Progenitor cell of endocrine pancreas (in vitro differentiated cells): ENCODE results near the gene EHD3. TPM values are rescaled to one million over a fixed set of nuclear protein-coding genes. Genes with fewer than 3 reads are reported as not detected.

ENCODE experiments used
- DNase-seq: peaks from one replicate; pipeline ENCODE4 v3.0.0; 2021; ENCODE audit warnings: low spot score; ENCODE audit not compliant: unreplicated experiment
- H3K27ac Mint-ChIP-seq: 2 replicates; pipeline ENCODE4 v1.8.0; 2021; ENCODE audit warnings: mild to moderate bottlenecking, moderate library complexity, mixed read lengths
- H3K27me3 Mint-ChIP-seq: 2 replicates; pipeline ENCODE4 v1.8.0; 2021; ENCODE audit warnings: mixed read lengths
- H3K36me3 Mint-ChIP-seq: 2 replicates; pipeline ENCODE4 v1.8.0; 2022; ENCODE audit warnings: mixed read lengths; ENCODE audit not compliant: insufficient read depth
- H3K4me1 Mint-ChIP-seq: 2 replicates; pipeline ENCODE4 v1.8.0; 2021; ENCODE audit warnings: low read depth, mixed read lengths
- H3K4me3 Mint-ChIP-seq: 2 replicates; pipeline ENCODE4 v1.8.0; 2021; ENCODE audit warnings: low read depth, mild to moderate bottlenecking, moderate library complexity, mixed read lengths
- H3K9me3 Mint-ChIP-seq: 2 replicates; pipeline ENCODE4 v1.8.0; 2021; ENCODE audit warnings: low read depth, mixed read lengths
- CTCF ChIP-seq: fragments of 200-600 bp; sonication (generic); IDR thresholded peaks from one replicate; pipeline ENCODE4 v1.5.0; 2021; ENCODE audit warnings: antibody characterized with exemption, mild to moderate bottlenecking; ENCODE audit not compliant: unreplicated experiment
- long read RNA-seq: library from polyadenylated mRNA; unstranded; transcript quantifications from one replicate; pipeline ENCODE4 v2.0.0, GENCODE V29; 2020
- total RNA-seq: library from RNA; stranded (reverse); gene quantifications from 2 replicates; pipeline ENCODE4 v1.2.1, GENCODE V29; 2021

The EHD3 gene
- total RNA-seq, result 7.0 and 7.3 TPM in 2 replicates
- long read RNA-seq, full-length matches to known transcripts, result 1 of 8 reads
- long read RNA-seq, partial matches to known transcripts, result 2 of 8 reads
- long read RNA-seq, other reads (novel, unspliced or antisense), result 5 of 8 reads

- Mint-ChIP-seq H3K9me3 (no peaks in the 10 kb centered on the region), H3K4me3 (peak within 1 kb of the TSS; percentile 78), H3K36me3 (peaks cover 1% of the 10 kb centered on the region), H3K27me3 (peaks cover 4% of the 10 kb centered on the region), H3K4me1 (peaks cover 15% of the 10 kb centered on the region), H3K27ac (peak within 1 kb of the TSS; percentile 23)
- peak; percentile 91 for DNase-seq
- TF ChIP-seq CTCF, result peak; percentile 81
Measured at GRCh38 chr2:31233741-31234682, at the start of gene EHD3. TSS of gene EHD3 (plus strand) at chr2:31234152. CDS start at chr2:31234622, 470 bp downstream.

- Mint-ChIP-seq H3K27ac (no peak overlapping the region), H3K4me3 (no peak overlapping the region), H3K4me1 (no peaks in the 10 kb centered on the region), H3K9me3 (no peaks in the 10 kb centered on the region), H3K27me3 (peaks cover 11% of the 10 kb centered on the region), H3K36me3 (no peaks in the 10 kb centered on the region)
- TF ChIP-seq CTCF, result no peak
- DNase-seq, result no peak
Measured at GRCh38 chr2:31187166-31187565, 46.8 kb upstream of the EHD3 start.

- Mint-ChIP-seq H3K27me3 (peaks cover 11% of the 10 kb centered on the region), H3K9me3 (no peaks in the 10 kb centered on the region), H3K27ac (no peak overlapping the region), H3K36me3 (no peaks in the 10 kb centered on the region), H3K4me1 (no peaks in the 10 kb centered on the region), H3K4me3 (no peak overlapping the region)
- TF ChIP-seq CTCF, result no peak
- no peak for DNase-seq
Measured at GRCh38 chr2:31188131-31188530, 45.8 kb upstream of the EHD3 start.

GRCh38 chr2:31189141-31189540 lies 44.8 kb upstream of the EHD3 start:
- no peaks in the 10 kb centered on the region for H3K9me3 Mint-ChIP-seq
- H3K27ac Mint-ChIP-seq, result no peak overlapping the region
- DNase-seq, result no peak
- no peak for TF ChIP-seq CTCF
- H3K36me3 Mint-ChIP-seq, result no peaks in the 10 kb centered on the region
- peaks cover 14% of the 10 kb centered on the region for H3K27me3 Mint-ChIP-seq
- no peak overlapping the region for H3K4me3 Mint-ChIP-seq
- H3K4me1 Mint-ChIP-seq, result no peaks in the 10 kb centered on the region

- Mint-ChIP-seq H3K4me1 (no peaks in the 10 kb centered on the region), H3K36me3 (no peaks in the 10 kb centered on the region), H3K9me3 (no peaks in the 10 kb centered on the region), H3K4me3 (no peak overlapping the region), H3K27me3 (peaks cover 10% of the 10 kb centered on the region), H3K27ac (no peak overlapping the region)
- no peak for TF ChIP-seq CTCF
- DNase-seq, result no peak
Measured at GRCh38 chr2:31190188-31190587, 43.8 kb upstream of the EHD3 start.
